AG04449 (cell line): ENCODE results near the gene AMOT.

Source experiments
- CTCF ChIA-PET: fragments of 350-600 bp; formaldehyde crosslinking; extraction: SDS; loops from one replicate; lab custom pipeline; 2021; ENCODE audit warnings: antibody characterized with exemption; lab: Yijun Ruan, JAX
- POLR2A ChIA-PET: fragments of 400-600, 350-600 bp; formaldehyde crosslinking; extraction: SDS; loops from one replicate; lab custom pipeline; 2020; ENCODE audit warnings: antibody characterized with exemption, inconsistent platforms; lab: Yijun Ruan, JAX
- DNase-seq: peaks from one replicate; pipeline ENCODE4 v3.0.0-alpha.2; 2010; ENCODE audit warnings: low read depth, low spot score
- H3K4me3 ChIP-seq: 2 replicates; pipeline ENCODE4 v1.5.1; 2011; ENCODE audit warnings: low read depth, mild to moderate bottlenecking, control low read depth, low read length
- TF ChIP-seq, protein P1 (sequence below): IDR thresholded peaks from one replicate; pipeline ENCODE4 v1.5.1; 2011; ENCODE audit warnings: mild to moderate bottlenecking, moderate library complexity, low read length, control low read depth, inconsistent platforms; ENCODE audit not compliant: insufficient read depth; ENCODE audit errors: missing control alignments

Gene AMOT

GRCh38 chrX:112820364-112821268 is 20.0 kb downstream of the AMOT start:
- TF ChIP-seq, protein P1, sequence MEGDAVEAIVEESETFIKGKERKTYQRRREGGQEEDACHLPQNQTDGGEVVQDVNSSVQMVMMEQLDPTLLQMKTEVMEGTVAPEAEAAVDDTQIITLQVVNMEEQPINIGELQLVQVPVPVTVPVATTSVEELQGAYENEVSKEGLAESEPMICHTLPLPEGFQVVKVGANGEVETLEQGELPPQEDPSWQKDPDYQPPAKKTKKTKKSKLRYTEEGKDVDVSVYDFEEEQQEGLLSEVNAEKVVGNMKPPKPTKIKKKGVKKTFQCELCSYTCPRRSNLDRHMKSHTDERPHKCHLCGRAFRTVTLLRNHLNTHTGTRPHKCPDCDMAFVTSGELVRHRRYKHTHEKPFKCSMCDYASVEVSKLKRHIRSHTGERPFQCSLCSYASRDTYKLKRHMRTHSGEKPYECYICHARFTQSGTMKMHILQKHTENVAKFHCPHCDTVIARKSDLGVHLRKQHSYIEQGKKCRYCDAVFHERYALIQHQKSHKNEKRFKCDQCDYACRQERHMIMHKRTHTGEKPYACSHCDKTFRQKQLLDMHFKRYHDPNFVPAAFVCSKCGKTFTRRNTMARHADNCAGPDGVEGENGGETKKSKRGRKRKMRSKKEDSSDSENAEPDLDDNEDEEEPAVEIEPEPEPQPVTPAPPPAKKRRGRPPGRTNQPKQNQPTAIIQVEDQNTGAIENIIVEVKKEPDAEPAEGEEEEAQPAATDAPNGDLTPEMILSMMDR, result no peak
- no peak for DNase-seq
- CTCF ChIA-PET, result no interaction called here
- H3K4me3 ChIP-seq, result no peak overlapping the region
- POLR2A ChIA-PET, result interaction anchor here (0.7 kb wide), 1 partner anchor 184 kb away, joined by 3 read pairs; no protein-coding TSS in a partner anchor

GRCh38 chrX:112819813-112820212 is 20.8 kb downstream of the AMOT start:
- DNase-seq, result no peak
- ChIA-PET POLR2A (interaction anchor here (0.7 kb wide), 1 partner anchor 183 kb away, joined by 3 read pairs; no protein-coding TSS in a partner anchor), CTCF (no interaction called here)
- TF ChIP-seq, protein P1, result no peak
- H3K4me3 ChIP-seq, result no peak overlapping the region

GRCh38 chrX:112819008-112819640 is 21.5 kb downstream of the AMOT start:
- peak; percentile 57 for DNase-seq
- ChIA-PET POLR2A (no interaction called here), CTCF (no interaction called here)
- H3K4me3 ChIP-seq, result peak overlapping the region; percentile 40
- TF ChIP-seq, protein P1, result no peak

DNA sequence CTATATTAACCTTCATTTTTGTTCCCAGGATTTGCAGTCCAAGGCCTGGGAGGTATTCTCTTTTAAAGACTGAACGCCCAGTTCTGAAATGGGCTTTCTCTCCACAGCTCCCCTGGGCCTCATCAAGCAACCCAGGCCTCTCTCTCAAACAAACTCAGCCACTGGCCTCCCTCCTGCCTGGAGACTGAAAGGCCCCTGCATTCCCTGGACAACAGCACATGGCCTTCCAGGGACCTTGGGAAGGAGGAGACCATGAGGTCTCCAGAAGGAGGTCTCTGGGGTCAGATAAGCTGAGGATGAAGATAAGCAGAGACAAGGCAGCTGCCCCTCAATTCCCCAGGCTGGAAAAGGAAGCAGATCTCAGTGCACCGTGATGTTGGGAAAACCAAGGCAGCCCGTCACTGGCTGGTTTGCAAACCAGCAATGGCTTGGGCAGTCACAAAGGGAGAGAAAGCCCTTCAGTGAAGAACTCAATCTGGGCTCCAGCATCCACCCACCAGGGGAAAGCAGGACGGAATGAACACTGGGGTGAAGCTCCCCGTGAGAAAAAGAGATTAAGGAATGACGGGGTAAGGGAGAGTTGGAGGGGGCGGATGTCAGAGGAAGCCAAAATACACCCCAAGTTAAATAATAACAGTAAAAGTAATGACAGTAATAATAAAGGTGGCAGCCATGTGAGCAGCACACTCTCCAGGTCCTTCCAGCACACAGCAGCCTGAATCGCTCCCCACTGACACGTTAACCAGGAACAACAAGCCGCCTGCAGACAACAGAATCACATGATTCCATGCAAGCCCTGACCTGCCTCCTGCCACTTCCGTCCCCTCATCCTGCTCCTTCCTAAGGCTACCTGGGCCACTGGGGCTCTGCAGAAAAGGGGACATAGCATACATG is 22.3 kb downstream of the AMOT start:
- H3K4me3 ChIP-seq, result peak overlapping the region; percentile 6; the same call in 1 of the 2 replicates
- TF ChIP-seq, protein P1, result no peak
- DNase-seq, result no peak
- ChIA-PET CTCF (no interaction called here), POLR2A (no interaction called here)

GRCh38 chrX:112816908-112817307 is 23.7 kb downstream of the AMOT start:
- no peak for DNase-seq
- CTCF ChIA-PET, result no interaction called here
- TF ChIP-seq, protein P1, result no peak
- no peak overlapping the region for H3K4me3 ChIP-seq
- POLR2A ChIA-PET, result no interaction called here
